K562 (cell line): Measurements from ENCODE around the gene APC2. TPM values are rescaled to one million over a fixed set of nuclear protein-coding genes. Genes with fewer than 3 reads are reported as not detected.

ENCODE experiments used
- ARHGAP35 ChIP-seq: fragments of 450-650 bp; IDR thresholded peaks from 2 replicates; pipeline ENCODE4 v1.6.1; 2018; ENCODE audit not compliant: partially characterized antibody
- NCOA4 ChIP-seq: fragments of 450-650 bp; IDR thresholded peaks from 2 replicates; pipeline ENCODE4 v1.6.1; 2018; ENCODE audit warnings: mild to moderate bottlenecking; ENCODE audit not compliant: partially characterized antibody
- RBM25 ChIP-seq: fragments of 200-400 bp; formaldehyde crosslinking; IDR thresholded peaks from 2 replicates; pipeline ENCODE4 v1.6.1; 2018; ENCODE audit warnings: low read length, low read depth, moderate library complexity; ENCODE audit not compliant: severe bottlenecking
- RCOR1 ChIP-seq, 2 experiments: IDR thresholded peaks; 2 replicates each; pipeline ENCODE4 v1.6.1; 2012; ENCODE audit warnings: low read depth in 2 of 2, low read length in 2 of 2, borderline replicate concordance in 1 of 2, improper control_type of control experiment in 1 of 2
- ZNF699 ChIP-seq: fragments of 250-450 bp; sonication (Bioruptor Pico); IDR thresholded peaks from 2 replicates; pipeline ENCODE4 v1.8.0; 2021; ENCODE audit warnings: mild to moderate bottlenecking, moderate library complexity; ENCODE audit not compliant: insufficient replicate concordance
- polyA plus RNA-seq, 8 experiments: library from polyadenylated mRNA; depleted of rRNA in 4 of 8; stranded (reverse) in 5 of 8; unstranded in 3 of 8; fragments of >200 nt; fragmentation: Nextera tagmentation in 2 of 8; fragmentation: Illumina TruSeq in 1 of 8; extraction: Ambion mirVana in 2 of 8; extraction: Trizol in 1 of 8; gene quantifications; 2 replicates each; pipeline versions ENCODE4 v1.2.1 to v1.2.3, GENCODE V29; 2011 to 2014; ENCODE audit warnings: inconsistent platforms in 1 of 8, missing spikeins in 1 of 8
- total RNA-seq, 7 experiments: library from RNA; depleted of rRNA in 6 of 7; stranded (reverse); fragments of >200 nt in 6 of 7; fragmentation: Illumina TruSeq in 2 of 7; extraction: Trizol in 2 of 7; gene quantifications; 2 replicates each; pipeline versions ENCODE4 v1.2.1 to v1.2.3, GENCODE V29; 2011 to 2021; ENCODE audit warnings: low replicate concordance in 1 of 7
- TF ChIP-seq, protein P1 (sequence below), 2 experiments: IDR thresholded peaks; 2 replicates each; pipeline ENCODE4 v1.6.1; 2011; ENCODE audit warnings: borderline replicate concordance in 1 of 2, control low read depth in 1 of 2, low read depth in 1 of 2, low read length in 1 of 2, mild to moderate bottlenecking in 1 of 2, mixed read lengths in 1 of 2, moderate library complexity in 1 of 2; ENCODE audit not compliant: insufficient read depth in 1 of 2, insufficient read length in 1 of 2, poor library complexity in 1 of 2, severe bottlenecking in 1 of 2; ENCODE audit errors: extremely low read depth in 1 of 2
- TF ChIP-seq, protein P2 (sequence below): sonication (generic); formaldehyde crosslinking; IDR thresholded peaks from 2 replicates; pipeline ENCODE4 v1.8.0; 2022; ENCODE audit warnings: missing genetic modification reagents, mild to moderate bottlenecking, moderate library complexity, borderline replicate concordance

APC2 gene
- total and polyA plus RNA-seq, 9 of the 15 experiments (the other 6 are each of a cell fraction or from before 2014, with no cell fraction given) = 0.01 to 0.40 (median 0.05) TPM; not detected in 3

DNA sequence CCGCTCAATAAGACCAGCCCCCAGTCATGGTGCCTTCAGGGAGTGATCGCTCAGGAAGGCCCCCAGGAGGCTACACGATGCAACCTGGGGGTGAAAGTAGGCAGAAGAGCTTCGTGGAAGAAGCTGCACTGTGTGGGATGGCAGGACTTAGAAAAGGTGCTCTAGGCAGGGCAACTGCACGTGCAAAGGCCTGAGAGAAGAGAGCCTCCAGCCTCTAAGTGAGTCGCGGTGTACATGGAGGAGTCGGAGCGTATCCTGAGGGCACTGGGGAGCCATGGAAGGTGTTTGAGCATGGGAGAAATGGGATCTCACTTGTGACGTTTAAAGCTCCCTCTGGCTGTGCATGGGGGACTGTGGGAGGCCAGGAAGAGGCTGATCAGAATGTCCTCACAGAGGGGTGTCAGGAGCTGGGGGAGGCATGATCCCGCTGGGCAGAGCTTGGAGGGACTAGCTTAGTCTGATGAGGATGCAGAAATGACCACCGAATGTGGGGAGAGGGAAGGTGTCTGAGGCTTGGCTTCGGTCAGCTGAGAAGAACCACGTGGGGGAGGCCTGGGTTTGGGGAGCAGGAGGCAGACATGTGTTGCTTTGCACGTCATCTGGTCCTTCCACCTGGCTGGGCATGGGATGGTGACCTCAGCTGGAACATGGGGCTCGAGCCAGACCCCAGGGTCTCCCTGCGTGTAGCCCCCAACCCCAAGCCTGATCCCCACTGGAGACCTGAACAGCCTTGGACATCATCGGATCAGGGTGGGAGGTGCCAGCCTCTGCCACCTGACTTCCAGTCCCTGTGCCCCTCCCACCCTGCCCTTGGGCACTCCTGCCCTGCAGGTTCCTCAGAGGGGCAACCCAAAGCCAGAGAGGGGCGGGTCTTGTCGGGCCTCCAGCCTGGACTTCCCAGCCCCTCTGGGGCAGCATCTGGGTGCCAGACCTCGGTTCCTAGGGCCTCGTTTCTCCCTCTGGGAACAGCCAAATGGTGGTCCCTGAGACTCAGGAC is 1.1 kb downstream of the APC2 start (continued):
- TF ChIP-seq ZNF699 (CRISPR knock-in tag) (no peak), ARHGAP35 (no peak), NCOA4 (no peak), RCOR1 (IDR thresholded peaks at IDR 0.05; ENCODE audit: borderline replicate concordance in 1 of 2, low read depth in 2 of 2, low read length in 2 of 2) (peak in 1 of 2 experiments; percentile 51; a peak in 1 of 4 replicates), RBM25 (peak; percentile 70)
- TF ChIP-seq, protein P1, sequence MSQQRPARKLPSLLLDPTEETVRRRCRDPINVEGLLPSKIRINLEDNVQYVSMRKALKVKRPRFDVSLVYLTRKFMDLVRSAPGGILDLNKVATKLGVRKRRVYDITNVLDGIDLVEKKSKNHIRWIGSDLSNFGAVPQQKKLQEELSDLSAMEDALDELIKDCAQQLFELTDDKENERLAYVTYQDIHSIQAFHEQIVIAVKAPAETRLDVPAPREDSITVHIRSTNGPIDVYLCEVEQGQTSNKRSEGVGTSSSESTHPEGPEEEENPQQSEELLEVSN (IDR thresholded peaks at IDR 0.05; ENCODE audit: borderline replicate concordance in 1 of 2, extremely low read depth in 1 of 2, insufficient read depth in 1 of 2, insufficient read length in 1 of 2, low read depth in 1 of 2, low read length in 1 of 2, poor library complexity in 1 of 2, severe bottlenecking in 1 of 2) = peak in 1 of 2 experiments; percentile 17
- TF ChIP-seq, protein P2, sequence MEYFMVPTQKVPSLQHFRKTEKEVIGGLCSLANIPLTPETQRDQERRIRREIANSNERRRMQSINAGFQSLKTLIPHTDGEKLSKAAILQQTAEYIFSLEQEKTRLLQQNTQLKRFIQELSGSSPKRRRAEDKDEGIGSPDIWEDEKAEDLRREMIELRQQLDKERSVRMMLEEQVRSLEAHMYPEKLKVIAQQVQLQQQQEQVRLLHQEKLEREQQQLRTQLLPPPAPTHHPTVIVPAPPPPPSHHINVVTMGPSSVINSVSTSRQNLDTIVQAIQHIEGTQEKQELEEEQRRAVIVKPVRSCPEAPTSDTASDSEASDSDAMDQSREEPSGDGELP (CRISPR knock-in tag) = 0 out of 2 replicates have a peak, but pooled peaks have one; percentile 42
